Measurements from ENCODE around the gene PKNOX2. TPM values are rescaled to one million over a fixed set of nuclear protein-coding genes. Genes with fewer than 3 reads are reported as not detected.

The PKNOX2 gene
- total and polyA plus RNA-seq, 4 donors: 0.14 to 0.29 (median 0.24) TPM

- no peak for DNase-seq (ENCODE audit: low spot score)
- Histone ChIP-seq H3K4me3 (ENCODE audit: low read depth in 1 of 3, low read length in 3 of 3) (no peak overlapping the region), H3K27me3 (ENCODE audit: control insufficient read depth in 4 of 4, insufficient read depth in 4 of 4, low read length in 3 of 4) (peaks cover 0 to 5% (median under 1%) of the 10 kb centered on the region in 4 donors), H3K9ac (ENCODE audit: low read depth in 1 of 2, low read length in 2 of 2) (no peak overlapping the region), H3K4me1 (ENCODE audit: control insufficient read depth in 4 of 4, insufficient read depth in 4 of 4, low read length in 3 of 4) (no peaks in the 10 kb centered on the region), H3K36me3 (ENCODE audit: control insufficient read depth in 4 of 4, insufficient read depth in 3 of 4, low read depth in 1 of 4, low read length in 3 of 4) (no peaks in the 10 kb centered on the region), H3K27ac (ENCODE audit: low read depth in 1 of 2, low read length in 2 of 2) (no peak overlapping the region), H3K9me3 (ENCODE audit: control insufficient read depth in 4 of 4, low read length in 3 of 4) (no peaks in the 10 kb centered on the region)
- 86% methylated on average over 18 of the region's 18 CpGs for WGBS
- TF ChIP-seq RAD21 (IDR thresholded peaks at IDR 0.05): no peak
- TF ChIP-seq EGR1 (IDR thresholded peaks at IDR 0.05; ENCODE audit: low read depth in 2 of 2): no peak
- TF ChIP-seq, protein P1, sequence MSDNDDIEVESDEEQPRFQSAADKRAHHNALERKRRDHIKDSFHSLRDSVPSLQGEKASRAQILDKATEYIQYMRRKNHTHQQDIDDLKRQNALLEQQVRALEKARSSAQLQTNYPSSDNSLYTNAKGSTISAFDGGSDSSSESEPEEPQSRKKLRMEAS (IDR thresholded peaks at IDR 0.05): no peak
- no peak for TF ChIP-seq YY1 (IDR thresholded peaks at IDR 0.05)
- TF ChIP-seq SP1 (IDR thresholded peaks at IDR 0.05): no peak
Measured at GRCh38 chr11:125429807-125430678, 265.5 kb downstream of the PKNOX2 start.

DNA sequence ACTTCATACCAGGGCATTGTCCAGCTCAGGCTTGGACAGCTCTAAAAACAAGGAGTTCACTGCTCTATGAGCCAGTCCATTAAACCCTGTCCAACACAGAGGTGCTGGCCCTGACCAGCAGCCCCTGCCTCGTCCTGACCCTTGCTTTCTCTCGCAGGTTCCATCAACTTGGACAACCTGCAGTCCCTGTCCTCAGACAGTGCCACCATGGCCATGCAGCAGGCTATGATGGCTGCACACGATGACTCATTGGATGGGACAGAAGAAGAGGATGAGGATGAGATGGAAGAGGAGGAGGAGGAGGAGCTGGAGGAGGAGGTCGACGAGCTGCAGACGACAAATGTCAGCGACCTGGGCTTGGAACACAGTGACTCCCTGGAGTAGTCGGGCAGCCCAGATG is 266.5 kb downstream of the PKNOX2 start:
- peaks cover 0 to 5% (median under 1%) of the 10 kb centered on the region in 4 donors for H3K27me3 ChIP-seq (ENCODE audit: control insufficient read depth in 4 of 4, insufficient read depth in 4 of 4, low read length in 3 of 4)
- H3K36me3 ChIP-seq (ENCODE audit: control insufficient read depth in 4 of 4, insufficient read depth in 3 of 4, low read depth in 1 of 4, low read length in 3 of 4): no peaks in the 10 kb centered on the region
- H3K4me3 ChIP-seq (ENCODE audit: low read depth in 1 of 3, low read length in 3 of 3): no peak overlapping the region
- H3K9ac ChIP-seq (ENCODE audit: low read depth in 1 of 2, low read length in 2 of 2): no peak overlapping the region
- TF ChIP-seq FOXA2 (IDR thresholded peaks at IDR 0.05) (no peak), EGR1 (IDR thresholded peaks at IDR 0.05; ENCODE audit: low read depth in 2 of 2) (no peak), JUND (IDR thresholded peaks at IDR 0.05) (no peak), SP1 (IDR thresholded peaks at IDR 0.05) (no peak), YY1 (IDR thresholded peaks at IDR 0.05) (no peak), HNF4A (conservative IDR thresholded peaks at IDR 0.05) (no peak), GABPA (IDR thresholded peaks at IDR 0.05 in 1 of 2, conservative IDR thresholded peaks at IDR 0.05 in 1 of 2) (no peak), ATF3 (IDR thresholded peaks at IDR 0.05) (no peak), NR2F2 (IDR thresholded peaks at IDR 0.05) (no peak), ZBTB33 (IDR thresholded peaks at IDR 0.05) (no peak)
- TF ChIP-seq, protein P2, sequence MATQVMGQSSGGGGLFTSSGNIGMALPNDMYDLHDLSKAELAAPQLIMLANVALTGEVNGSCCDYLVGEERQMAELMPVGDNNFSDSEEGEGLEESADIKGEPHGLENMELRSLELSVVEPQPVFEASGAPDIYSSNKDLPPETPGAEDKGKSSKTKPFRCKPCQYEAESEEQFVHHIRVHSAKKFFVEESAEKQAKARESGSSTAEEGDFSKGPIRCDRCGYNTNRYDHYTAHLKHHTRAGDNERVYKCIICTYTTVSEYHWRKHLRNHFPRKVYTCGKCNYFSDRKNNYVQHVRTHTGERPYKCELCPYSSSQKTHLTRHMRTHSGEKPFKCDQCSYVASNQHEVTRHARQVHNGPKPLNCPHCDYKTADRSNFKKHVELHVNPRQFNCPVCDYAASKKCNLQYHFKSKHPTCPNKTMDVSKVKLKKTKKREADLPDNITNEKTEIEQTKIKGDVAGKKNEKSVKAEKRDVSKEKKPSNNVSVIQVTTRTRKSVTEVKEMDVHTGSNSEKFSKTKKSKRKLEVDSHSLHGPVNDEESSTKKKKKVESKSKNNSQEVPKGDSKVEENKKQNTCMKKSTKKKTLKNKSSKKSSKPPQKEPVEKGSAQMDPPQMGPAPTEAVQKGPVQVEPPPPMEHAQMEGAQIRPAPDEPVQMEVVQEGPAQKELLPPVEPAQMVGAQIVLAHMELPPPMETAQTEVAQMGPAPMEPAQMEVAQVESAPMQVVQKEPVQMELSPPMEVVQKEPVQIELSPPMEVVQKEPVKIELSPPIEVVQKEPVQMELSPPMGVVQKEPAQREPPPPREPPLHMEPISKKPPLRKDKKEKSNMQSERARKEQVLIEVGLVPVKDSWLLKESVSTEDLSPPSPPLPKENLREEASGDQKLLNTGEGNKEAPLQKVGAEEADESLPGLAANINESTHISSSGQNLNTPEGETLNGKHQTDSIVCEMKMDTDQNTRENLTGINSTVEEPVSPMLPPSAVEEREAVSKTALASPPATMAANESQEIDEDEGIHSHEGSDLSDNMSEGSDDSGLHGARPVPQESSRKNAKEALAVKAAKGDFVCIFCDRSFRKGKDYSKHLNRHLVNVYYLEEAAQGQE (IDR thresholded peaks at IDR 0.05): no peak
- TF ChIP-seq, protein P3, sequence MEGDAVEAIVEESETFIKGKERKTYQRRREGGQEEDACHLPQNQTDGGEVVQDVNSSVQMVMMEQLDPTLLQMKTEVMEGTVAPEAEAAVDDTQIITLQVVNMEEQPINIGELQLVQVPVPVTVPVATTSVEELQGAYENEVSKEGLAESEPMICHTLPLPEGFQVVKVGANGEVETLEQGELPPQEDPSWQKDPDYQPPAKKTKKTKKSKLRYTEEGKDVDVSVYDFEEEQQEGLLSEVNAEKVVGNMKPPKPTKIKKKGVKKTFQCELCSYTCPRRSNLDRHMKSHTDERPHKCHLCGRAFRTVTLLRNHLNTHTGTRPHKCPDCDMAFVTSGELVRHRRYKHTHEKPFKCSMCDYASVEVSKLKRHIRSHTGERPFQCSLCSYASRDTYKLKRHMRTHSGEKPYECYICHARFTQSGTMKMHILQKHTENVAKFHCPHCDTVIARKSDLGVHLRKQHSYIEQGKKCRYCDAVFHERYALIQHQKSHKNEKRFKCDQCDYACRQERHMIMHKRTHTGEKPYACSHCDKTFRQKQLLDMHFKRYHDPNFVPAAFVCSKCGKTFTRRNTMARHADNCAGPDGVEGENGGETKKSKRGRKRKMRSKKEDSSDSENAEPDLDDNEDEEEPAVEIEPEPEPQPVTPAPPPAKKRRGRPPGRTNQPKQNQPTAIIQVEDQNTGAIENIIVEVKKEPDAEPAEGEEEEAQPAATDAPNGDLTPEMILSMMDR (IDR thresholded peaks at IDR 0.05; ENCODE audit: low read depth, low read length, missing input control): no peak
- 83% methylated on average over 8 of the region's 8 CpGs for WGBS
- no peak overlapping the region for H3K27ac ChIP-seq (ENCODE audit: low read depth in 1 of 2, low read length in 2 of 2)
- H3K9me3 ChIP-seq (ENCODE audit: control insufficient read depth in 4 of 4, low read length in 3 of 4): no peaks in the 10 kb centered on the region
- no peak for DNase-seq (ENCODE audit: low spot score)
- no peaks in the 10 kb centered on the region for H3K4me1 ChIP-seq (ENCODE audit: control insufficient read depth in 4 of 4, insufficient read depth in 4 of 4, low read length in 3 of 4)
